Adrenal gland (tissue), 12 donors: ENCODE data around the gene MORN5. TPM values are rescaled to one million over a fixed set of nuclear protein-coding genes. Genes with fewer than 3 reads are reported as not detected.

Experiments
- DNase-seq, 7 donors: peaks; one replicate each; pipeline ENCODE4 v3.0.0-alpha.2; 2019 to 2020
- H3K27ac ChIP-seq, 5 donors: fragments of 200-600 bp; sonication (generic) in 4 of 5; 1 replicate in 3 of 5; 2 replicates in 2 of 5; pipeline versions ENCODE4 v1.5.1 to v1.8.0; 2016 to 2020; ENCODE audit warnings: mild to moderate bottlenecking in 1 of 5
- H3K27me3 ChIP-seq: fragments of 200-600 bp; 2 replicates; pipeline ENCODE4 v1.8.0; 2021
- H3K36me3 ChIP-seq, 2 donors: fragments of 200-600 bp; replicated peaks in 1 of 2; 1 replicate in 1 of 2; 2 replicates in 1 of 2; pipeline versions ENCODE4 v1.5.1 to v1.8.0; 2018 to 2022
- H3K4me1 ChIP-seq, 2 donors: fragments of 200-600 bp; replicated peaks in 1 of 2; 1 replicate in 1 of 2; 2 replicates in 1 of 2; pipeline versions ENCODE4 v1.5.1 to v1.8.0; 2018 to 2021
- H3K4me3 ChIP-seq, 4 donors: fragments of 200-600 bp; sonication (generic) in 3 of 4; one replicate each; pipeline ENCODE4 v1.5.1; 2016 to 2018
- H3K9me3 ChIP-seq, 3 donors: fragments of 200-600 bp; sonication (generic) in 1 of 3; replicated peaks in 1 of 3; 1 replicate in 2 of 3; 2 replicates in 1 of 3; pipeline versions ENCODE4 v1.5.1 to v1.8.0; 2016 to 2021
- POLR2A ChIP-seq, 2 donors: fragments of 450-650 bp; IDR thresholded peaks; one replicate each; pipeline ENCODE4 v1.6.1; 2017; ENCODE audit warnings: antibody characterized with exemption in 2 of 2, mild to moderate bottlenecking in 2 of 2, moderate library complexity in 1 of 2
- WGBS, 4 donors: extraction: QIAGEN DNeasy Blood & Tissue Kit in 2 of 4; methylation state at CpG; one replicate each; pipeline versions ENCODE4 v1.1.5 to v1.1.7; 2013 to 2017; 5-methylcytosine and 5-hydroxymethylcytosine counted together
- intact Hi-C, 2 donors: fragments of 100-400 bp; cut with DNase I; formaldehyde crosslinking; loops; one replicate each; pipeline versions ENCODE4 v1.14.1 to v1.15.0; 2022 to 2023
- polyA plus RNA-seq, 3 donors: library from polyadenylated mRNA; stranded (reverse); fragments of 200-250 nt in 2 of 3; fragments of 350-450 nt in 1 of 3; fragmentation: Illumina TruSeq in 1 of 3; extraction: RNeasy Lipid Tissue Mini Kit (QIAGEN cat#74804) in 1 of 3; gene quantifications; one replicate each; pipeline ENCODE4 v1.2.3, GENCODE V29; 2013 to 2014
- total RNA-seq, 9 donors: library from RNA; depleted of rRNA in 4 of 9; stranded (reverse); fragments of >200 nt in 4 of 9; fragments of 120-200 nt in 1 of 9; fragmentation: NEBNext Ultra II Directional in 1 of 9; extraction: Animal tissue kit (Norgen Biotek cat#: 25700) in 1 of 9; gene quantifications; one replicate each; pipeline versions ENCODE4 v1.1.0 to v1.2.4, GENCODE V29; 2013 to 2023
- TF ChIP-seq, protein P1 (sequence below), 6 experiments: fragments of 450-650 bp in 4 of 6; fragments of 200-600 bp in 2 of 6; sonication (generic) in 1 of 6; IDR thresholded peaks; 1 replicate in 5 of 6; 2 replicates in 1 of 6; pipeline versions ENCODE4 v1.5.1 to v1.8.0; 2016 to 2021; ENCODE audit warnings: antibody characterized with exemption in 6 of 6, mild to moderate bottlenecking in 2 of 6, moderate library complexity in 1 of 6
- donor health status: healthy with polysubstance abuse.
- donor health status: Bipolar disorder and iron deficiency.
- donor health status: DM: yes; HTN: yes; CAD: no.
- donor health status: DM: no; HTN: no; CAD: no.
- donor health status: DM: no; HTN: no; CAD: no.
- donor health status: DM: yes; HTN: yes; CAD: no.

Gene MORN5
- total and polyA plus RNA-seq, 12 donors, result 0.78 to 1.7 (median 0.80) TPM; not detected in 8

DNA sequence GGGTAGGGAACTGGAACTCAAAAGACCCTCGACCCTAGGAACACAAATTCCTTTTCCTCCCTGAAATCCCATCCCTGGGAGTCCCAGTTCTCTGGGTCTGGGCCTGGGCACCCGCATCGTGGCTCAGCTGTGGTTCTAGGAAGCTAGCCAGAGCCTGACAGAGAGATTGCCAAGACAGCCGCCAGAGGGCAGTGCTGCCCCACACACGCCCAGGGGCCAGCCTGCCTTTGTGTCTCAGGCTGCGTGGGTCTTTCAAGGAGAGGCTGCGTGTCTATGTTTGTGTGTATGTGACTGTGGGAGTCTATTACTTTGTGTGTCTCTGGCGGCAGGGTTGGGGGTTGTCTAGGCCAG, 34.6 kb upstream of the MORN5 start:
- DNase-seq, result peak; percentile 71 to 92 (median 84)
- Histone ChIP-seq H3K9me3 (no peaks in the 10 kb centered on the region), H3K4me1 (peaks cover 0 to 17% of the 10 kb centered on the region in 2 donors), H3K36me3 (no peaks in the 10 kb centered on the region), H3K4me3 (no peak overlapping the region), H3K27ac (no peak overlapping the region), H3K27me3 (peaks cover 11% of the 10 kb centered on the region)
- WGBS, 4 donors, result 0 to 1% (median 1%) methylated on average over 5 to 8 of the region's 8 CpGs
- TF ChIP-seq, protein P1, sequence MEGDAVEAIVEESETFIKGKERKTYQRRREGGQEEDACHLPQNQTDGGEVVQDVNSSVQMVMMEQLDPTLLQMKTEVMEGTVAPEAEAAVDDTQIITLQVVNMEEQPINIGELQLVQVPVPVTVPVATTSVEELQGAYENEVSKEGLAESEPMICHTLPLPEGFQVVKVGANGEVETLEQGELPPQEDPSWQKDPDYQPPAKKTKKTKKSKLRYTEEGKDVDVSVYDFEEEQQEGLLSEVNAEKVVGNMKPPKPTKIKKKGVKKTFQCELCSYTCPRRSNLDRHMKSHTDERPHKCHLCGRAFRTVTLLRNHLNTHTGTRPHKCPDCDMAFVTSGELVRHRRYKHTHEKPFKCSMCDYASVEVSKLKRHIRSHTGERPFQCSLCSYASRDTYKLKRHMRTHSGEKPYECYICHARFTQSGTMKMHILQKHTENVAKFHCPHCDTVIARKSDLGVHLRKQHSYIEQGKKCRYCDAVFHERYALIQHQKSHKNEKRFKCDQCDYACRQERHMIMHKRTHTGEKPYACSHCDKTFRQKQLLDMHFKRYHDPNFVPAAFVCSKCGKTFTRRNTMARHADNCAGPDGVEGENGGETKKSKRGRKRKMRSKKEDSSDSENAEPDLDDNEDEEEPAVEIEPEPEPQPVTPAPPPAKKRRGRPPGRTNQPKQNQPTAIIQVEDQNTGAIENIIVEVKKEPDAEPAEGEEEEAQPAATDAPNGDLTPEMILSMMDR (IDR thresholded peaks at IDR 0.05), result peak; percentile 91 to 99 (median 98)
- no peak for TF ChIP-seq POLR2A (IDR thresholded peaks at IDR 0.05)
- intact Hi-C loops, result loop anchor here (2.0 to 10.0 kb wide), 3 partner anchors 226 to 680 kb away; partner anchors contain the start of gene OR1K1 (in 1 of the 2)

DNA sequence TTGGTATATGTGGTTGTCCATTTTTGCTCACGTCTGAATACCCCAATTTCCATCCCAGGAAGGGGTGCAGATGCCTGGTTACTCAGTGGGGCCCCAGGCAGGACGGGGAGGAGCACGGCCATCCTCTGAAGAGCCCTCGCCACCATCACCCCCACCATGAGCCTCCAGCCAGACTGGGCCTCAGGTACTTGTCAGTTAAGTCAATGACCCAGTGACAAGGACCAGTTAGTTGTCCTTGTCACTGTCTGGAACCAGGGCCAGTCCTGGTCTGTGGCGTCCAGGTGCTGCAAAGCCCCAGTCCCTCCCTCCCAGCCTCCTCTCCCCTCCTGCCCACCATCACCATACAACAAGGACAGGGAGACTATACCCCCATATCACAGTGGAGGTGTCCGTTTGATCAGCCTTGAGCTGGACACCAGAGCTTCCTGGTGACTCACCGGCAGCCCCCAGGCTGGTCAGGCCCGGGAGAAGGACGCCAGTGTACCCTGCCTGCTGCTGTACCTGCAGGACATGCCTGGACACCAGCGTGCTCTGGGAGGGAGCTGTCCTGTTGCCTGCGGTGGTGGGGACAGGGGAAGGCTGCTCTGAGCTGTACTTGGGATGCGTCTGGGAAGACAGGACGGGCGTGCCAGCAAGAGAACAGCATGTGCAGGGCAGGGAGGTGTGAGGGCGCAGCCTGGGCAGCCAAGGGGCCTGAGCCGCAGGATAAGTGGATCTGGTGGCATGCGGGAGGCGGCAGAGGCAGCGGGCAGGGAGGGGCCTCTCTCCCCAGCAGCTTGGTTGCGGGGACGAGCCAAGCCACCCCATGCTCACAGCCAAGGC, 34.0 kb upstream of the MORN5 start:
- Histone ChIP-seq H3K9me3 (no peaks in the 10 kb centered on the region), H3K36me3 (no peaks in the 10 kb centered on the region), H3K27ac (no peak overlapping the region), H3K4me3 (no peak overlapping the region), H3K27me3 (peaks cover 11% of the 10 kb centered on the region), H3K4me1 (peaks cover 0 to 17% of the 10 kb centered on the region in 2 donors)
- intact Hi-C loops, result loop anchor here (2.0 to 10.0 kb wide), 3 partner anchors 225 to 679 kb away; partner anchors contain the start of gene OR1K1 (in 1 of the 2)
- TF ChIP-seq POLR2A (IDR thresholded peaks at IDR 0.05), result no peak
- TF ChIP-seq, protein P1 (IDR thresholded peaks at IDR 0.05), result peak in 2 of 6 experiments; percentile 1 to 4
- 44 to 48% (median 46%) methylated on average over 14 to 21 of the region's 21 CpGs for WGBS, 4 donors
- no peak for DNase-seq

DNA sequence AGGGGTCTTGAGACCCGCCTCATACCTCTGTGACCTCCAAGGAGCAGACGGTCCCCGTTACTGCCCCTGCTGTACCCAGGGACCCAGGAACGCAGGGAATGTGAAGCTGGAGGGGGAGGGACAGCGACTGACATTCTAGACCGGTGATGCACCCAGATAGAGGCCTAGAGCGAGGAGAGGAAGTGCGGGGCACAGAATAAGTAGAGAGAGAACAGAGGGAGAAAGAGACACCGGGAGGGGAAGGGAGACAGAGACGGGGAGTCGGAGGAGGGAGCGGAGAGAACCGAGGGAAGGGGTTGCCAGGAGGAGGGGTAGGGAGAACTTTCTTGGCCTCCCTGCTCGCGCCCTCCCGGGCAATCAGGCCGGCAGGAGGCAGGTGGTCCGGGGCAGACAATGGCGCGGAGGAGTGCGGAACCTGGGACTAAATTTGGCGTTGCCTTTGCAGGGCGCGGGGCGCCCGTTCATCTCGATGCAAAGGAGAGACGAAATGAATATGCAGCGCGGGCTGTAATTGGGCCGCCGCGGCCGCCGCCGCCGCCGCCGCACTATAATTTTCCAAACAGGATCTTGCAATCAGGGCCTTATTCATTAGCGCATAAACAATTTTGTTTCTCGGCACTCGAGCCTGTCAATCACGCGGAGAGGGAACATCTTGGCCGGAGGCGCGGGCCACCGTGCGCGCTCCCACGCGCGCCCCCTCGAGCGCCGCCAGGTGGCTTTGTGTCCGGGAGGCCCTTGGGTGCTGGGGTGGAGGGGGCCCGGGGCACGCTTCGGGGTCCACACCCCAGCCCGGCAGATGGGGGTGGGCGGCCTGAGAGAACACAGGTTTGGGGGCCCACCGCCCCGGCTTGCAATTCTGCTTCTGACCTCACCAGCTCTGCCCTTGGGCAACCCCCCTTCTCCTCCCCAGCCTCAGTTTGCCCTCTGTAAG, 33.1 kb upstream of the MORN5 start:
- intact Hi-C loops, result loop anchor here (10.0 kb wide), 2 partner anchors 328 to 678 kb away; partner anchors contain the start of gene OR1K1 (in 1 of the 2)
- H3K4me1 ChIP-seq, result peaks cover 0 to 17% of the 10 kb centered on the region in 2 donors
- peaks cover 11% of the 10 kb centered on the region for H3K27me3 ChIP-seq
- no peaks in the 10 kb centered on the region for H3K36me3 ChIP-seq
- no peak overlapping the region for H3K4me3 ChIP-seq
- 26 to 41% (median 32%) methylated on average over 33 to 64 of the region's 64 CpGs for WGBS, 4 donors
- DNase-seq, result no peak
- no peaks in the 10 kb centered on the region for H3K9me3 ChIP-seq
- no peak overlapping the region for H3K27ac ChIP-seq
- TF ChIP-seq, protein P1 (IDR thresholded peaks at IDR 0.05), result no peak
- no peak for TF ChIP-seq POLR2A (IDR thresholded peaks at IDR 0.05)

GRCh38 chr9:122127396-122127798, 32.3 kb upstream of the MORN5 start:
- no peak for DNase-seq
- Histone ChIP-seq H3K27me3 (peaks cover 11% of the 10 kb centered on the region), H3K4me1 (peaks cover 0 to 17% of the 10 kb centered on the region in 2 donors)

More at GRCh38 chr9:122127396-122127798, 32.3 kb upstream of the MORN5 start:
- no peaks in the 10 kb centered on the region for H3K9me3 ChIP-seq
- H3K27ac ChIP-seq, result no peak overlapping the region
- 79 to 83% (median 81%) methylated on average over 7 to 10 of the region's 10 CpGs; no CpG with 5 or more reads in 1 of the 4 donors for WGBS, 4 donors
- intact Hi-C loops, result loop anchor here (10.0 kb wide), 2 partner anchors 327 to 677 kb away; partner anchors contain the start of gene OR1K1 (in 1 of the 2)
- H3K36me3 ChIP-seq, result no peaks in the 10 kb centered on the region
- TF ChIP-seq POLR2A (IDR thresholded peaks at IDR 0.05), result no peak
- TF ChIP-seq, protein P1 (IDR thresholded peaks at IDR 0.05), result no peak
- H3K4me3 ChIP-seq, result no peak overlapping the region
